ENCODE data around the gene RPLP2.

Gene RPLP2

DNA sequence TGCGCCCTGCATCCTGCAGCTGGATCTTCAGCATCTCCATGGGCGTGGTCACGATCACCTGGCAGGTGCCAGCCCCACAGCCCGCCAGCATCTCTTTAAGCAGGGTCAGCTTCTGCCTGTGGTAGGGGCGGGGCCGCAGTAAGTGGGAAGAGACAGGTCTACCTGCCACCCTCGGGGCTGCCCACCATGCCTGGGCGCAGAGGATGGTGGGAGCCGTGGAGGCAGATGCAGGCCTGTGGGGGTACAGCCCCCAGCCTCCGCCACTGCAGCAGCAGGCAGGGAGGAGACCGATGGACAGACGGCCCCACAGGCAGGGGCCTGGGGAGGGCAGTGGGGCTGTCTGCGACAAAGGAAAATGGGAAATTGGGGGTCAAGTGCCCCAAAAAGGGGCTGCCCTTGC lies 16.9 kb upstream of the RPLP2 start:
- DNase-seq = no peak

DNA sequence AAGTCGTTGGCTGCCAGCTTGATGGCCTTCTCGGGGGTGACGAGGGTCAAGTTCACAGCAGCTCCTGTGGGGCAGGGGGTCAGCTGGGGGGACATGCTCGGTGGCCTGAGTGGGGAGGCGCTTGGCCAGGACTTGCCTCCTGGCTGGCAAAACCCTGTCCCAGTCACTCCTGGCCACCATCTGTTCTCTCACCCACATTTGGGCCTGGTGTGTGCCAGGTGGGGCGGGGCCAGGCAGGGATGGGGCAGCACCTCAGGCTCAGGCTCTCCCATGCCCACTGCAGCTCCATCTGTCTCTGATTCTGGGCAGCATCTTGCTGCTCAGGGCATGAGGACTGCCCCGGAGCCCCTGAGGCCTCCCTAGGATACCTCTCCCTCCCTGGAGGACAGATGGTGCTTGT lies 16.2 kb upstream of the RPLP2 start:
- DNase-seq = no peak

DNA sequence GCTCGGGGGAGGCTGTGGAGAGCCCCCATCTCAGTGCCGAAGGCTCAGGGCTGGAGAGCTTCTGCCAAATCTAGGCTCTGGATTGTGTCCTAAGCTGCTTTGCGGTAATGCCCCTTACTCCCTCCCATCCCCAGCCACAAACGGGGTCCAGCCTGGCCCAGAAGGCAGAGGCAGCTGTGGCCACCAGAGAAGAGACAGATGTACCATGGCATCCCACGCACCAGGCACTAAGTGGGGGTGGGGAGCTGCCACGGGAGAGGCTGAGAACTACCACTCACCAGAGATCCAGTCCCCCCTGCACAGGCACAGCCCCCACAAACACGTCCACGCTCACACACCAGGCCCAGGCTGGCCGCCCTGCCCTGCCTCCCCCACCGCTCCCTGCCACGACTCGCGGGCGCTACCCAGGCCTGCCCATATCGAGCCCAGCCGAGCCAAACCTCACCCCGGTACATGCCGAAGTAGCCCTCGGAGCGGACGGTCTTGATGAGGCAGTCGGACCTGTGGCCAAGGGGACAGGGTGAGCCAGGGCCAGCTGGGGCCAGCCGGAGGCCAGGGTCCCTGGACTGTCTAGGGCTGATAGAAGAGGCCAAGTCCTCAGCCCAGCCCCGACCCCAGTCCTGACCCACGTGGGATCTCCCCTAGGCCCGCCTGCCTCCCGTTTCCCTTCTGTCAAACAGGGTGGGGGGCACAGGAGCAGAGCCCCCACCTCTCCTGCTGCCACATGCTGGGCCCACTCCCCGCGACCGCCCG lies 15.6 kb upstream of the RPLP2 start:
- no peak for DNase-seq

DNA sequence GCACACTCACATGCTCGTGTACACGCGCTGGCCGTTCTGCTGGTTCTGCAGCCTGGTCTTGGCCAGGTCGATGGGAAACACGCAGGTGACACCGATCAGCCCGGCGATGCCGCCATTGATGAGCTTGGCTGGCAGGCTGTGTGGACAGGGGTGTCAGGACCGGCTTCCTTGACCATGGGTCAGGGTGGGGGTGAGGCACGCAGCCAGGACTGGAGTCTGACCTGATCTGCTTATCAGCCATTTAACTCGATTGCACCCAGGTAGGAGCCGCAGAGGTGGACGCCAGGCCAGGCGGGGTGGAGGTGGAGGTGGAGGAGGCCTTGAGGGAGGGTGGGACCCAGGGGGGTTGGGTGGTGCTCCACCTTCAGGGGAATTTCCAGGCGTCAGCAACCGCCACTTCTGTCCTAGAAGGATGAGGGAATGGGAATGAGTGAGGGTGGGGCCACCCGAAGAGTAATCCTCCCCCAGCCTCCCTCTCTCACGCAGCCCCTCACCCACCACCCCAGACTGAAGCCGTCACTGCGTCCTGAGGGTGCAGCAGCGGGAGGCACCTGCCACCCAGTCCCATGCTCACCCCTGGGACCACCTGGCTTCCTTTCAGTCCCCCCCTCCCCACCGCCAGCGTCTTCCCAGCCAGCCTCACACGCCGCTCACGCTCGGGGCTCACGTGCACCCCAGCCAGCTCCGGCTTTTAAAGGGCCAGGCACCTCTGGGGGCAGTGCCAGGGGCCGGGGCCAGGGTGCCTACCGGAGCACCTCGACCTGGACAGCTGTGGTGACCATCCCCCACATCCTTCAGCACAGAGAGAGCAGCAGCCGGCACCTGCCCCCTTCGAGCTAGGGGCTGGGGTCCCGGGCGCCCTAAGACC lies 14.8 kb upstream of the RPLP2 start:
- DNase-seq = no peak

DNA sequence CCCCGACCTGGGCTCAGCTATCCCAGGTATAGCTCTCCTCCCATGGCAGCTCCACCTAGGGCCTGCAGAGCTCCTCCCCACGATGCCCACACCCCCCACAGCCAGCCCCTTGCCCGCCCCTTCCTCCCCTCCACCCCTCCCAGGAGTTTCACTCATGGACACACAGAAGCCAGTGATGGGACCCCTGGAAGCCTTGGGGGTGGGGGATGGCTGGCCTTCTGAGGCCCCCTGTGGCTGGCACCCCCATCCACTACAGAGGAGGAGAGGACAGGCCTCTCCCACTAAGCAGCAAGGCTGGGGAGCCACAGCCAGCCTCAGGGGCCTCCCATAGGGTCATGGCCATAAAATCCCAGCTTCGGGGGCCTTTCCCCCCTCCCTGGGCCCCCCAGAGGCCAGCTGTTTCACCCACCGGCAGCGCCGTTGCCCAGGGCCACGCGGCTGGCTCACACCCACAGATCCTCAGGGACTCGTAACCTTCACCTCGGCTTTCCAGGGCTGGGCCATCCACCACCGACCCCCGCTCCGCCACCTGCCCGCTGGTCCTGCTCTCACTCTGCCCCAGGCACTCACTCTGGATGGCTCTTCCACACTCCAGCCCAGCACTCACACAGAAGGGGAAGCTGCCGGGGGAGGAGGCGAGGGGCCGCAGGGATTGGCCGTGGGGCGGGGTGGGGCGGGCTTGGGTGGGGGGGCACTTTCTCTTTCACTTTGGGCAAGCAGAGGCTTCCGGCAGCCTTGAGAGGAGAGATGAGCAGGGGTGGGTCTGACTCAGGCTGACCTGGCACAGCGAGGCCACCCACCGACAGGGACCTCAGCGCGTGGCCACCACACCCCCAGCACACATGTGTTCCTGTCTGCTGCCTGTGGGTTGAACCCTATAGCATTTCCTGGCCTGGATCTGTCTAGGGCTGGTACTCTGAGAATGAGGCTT lies 13.9 kb upstream of the RPLP2 start:
- DNase-seq = peak; percentile 82

DNA sequence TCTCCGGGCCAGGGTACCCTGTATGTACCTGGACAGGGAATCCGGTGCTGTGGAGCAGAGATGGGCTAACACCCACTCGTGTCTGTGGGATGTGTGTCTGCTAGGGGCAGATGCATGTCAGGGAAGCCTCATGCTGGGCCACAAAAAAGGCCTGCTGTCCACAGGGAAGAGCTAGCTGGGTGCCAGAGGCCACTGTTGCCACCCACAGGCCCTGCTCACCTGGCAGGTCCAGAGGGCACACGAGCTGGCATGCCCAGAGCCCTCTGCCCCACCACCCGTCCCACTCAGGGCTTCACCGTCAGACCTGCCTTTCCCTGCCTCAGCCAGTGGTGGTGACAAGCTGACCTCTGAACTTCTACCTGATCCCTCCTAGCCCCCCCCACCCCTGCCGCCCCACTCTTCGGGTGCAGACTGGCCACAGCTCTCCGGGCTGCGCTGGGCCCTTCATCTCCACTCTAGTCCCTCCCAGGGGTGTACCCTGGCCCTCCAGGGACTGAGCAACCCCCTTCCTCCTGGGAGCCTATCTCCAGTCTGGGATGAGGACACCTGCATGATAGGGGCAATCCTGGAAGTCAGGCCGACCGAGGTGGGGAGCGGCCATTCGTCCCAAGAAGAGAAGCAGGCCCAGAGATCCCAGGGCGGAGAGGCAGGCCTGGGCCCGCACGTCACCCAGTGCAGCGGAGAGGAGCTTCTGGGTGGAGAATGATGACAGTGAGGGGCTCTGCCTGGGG lies 13.0 kb upstream of the RPLP2 start:
- no peak for DNase-seq

DNA sequence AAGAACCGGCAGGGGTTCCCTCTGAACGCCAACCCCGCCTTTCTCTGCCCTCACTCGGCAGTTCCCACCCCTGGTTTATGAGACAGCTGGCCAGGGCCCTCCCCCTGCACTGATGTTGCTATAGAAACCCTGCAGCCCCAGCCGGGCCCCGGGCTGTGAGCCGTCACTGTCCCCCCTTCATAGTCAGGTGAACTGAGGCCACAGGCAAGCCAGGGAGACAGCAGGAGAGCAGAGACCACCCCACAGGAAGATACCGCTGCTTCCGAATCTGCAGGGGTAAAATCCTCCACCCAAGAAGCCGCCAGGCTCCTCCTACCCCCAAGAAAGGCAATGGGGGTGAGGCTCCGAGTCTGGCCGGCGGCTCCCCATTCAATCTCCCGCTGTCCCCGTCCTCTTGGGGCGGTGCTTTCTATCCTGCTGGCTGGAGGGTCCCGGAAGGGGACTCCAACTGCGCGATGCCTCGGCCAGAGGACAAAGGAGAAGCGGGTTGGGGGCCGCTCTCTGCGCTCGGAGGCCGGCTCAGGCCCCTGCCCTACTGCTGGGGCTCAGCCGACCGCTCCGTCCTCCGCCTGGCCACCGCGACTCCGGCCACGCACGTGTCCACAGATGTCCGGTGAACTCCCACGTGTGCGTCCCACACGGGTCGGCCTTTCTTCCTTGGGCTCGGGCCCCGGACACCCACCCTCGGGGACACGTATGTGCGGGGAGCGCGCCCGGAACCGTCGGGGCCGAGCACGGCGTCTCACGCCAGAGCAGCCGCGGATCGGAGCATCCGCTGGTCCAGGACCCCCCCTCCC lies 12.3 kb upstream of the RPLP2 start:
- DNase-seq = peak; percentile 88

DNA sequence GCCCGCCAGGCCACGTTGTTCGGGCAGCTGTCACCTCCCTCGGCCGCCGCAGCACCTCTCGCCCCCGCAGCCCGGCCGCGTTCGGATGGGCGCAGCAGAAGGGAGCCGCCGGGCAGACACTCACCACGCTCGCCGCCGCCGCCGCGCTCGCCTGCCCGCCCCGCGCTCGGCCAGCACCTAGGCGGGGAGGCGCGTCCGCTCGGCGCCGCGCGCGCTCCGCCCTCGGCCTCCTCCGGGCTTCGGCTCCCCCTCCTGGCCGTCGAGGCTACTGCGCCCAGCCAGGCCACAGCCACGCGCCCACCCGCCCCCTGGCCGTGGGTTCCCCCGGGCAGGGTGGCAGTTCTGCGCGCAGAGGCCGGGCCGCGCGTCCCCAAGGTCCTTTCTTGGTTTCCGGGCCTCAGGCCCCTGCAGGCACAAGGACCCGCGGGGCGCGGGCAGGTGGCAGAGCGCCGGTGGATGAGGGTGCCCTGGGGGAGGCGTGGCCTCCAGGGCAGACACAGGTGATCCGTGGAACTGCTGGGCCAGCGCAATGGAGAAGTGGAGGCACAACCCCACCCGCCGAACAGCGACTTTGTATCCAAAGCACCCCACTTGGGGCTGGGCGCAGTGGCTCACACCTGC lies 11.6 kb upstream of the RPLP2 start, which contains the start of gene SLC25A22:
Gene SLC25A22 (minus strand): TSS at position 189 of the 621 bp plus-strand sequence. CDS start 3,275 bp downstream, outside the sequence.
- peak; percentile 85 for DNase-seq

DNA sequence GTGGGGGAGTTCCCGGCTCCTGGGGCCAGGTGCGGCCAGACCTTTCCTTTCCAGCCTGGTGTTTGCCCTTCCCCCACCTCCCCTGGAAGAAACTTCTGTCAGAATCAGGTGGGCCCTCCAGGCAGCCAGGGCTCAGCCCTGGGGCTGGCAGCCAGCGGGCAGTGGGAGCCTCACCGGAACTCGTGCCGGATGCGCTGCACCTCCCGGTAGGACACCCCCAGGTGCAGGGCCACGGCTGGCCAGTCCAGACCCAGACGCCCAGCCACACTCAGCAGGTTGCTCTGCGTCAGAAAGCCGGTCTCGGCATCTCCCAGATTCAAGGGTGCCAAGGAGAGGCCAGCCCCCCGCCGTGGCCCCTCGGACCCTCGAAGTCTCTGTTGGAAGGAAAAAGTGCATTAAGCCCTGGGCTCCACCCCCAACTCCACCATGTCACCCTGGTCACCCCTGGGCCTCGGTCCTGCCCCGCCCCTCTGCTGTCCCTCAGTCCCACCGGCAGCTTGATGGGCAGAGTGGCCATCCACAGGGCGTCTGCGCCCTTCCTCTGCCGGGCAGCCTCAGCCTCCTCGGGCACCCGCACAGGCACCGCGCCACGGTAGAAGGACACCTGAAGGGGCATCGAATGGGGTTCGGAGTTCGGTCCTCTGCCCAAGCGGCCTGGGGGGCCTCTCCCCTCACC lies 10.0 kb upstream of the RPLP2 start:
- DNase-seq = no peak

DNA sequence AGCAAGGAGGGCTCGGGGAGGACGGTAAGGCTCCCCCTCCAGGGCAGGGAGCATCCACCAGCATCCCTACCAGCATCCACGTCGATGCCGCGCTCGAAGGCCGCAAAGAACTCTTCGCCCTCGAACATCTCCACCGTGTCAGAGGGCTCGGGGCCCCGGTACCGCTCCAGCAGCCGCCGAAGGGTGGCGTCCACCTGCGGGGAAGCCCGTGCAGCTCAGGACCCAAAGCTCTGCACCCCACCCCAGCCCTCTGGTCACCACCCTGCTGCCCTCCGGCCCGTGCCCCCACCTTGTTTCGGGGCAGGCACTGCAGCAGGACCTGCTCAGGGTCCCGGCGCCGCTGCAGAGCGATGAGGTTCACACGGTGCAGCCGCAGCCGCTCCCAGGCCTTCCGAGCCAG lies 9.3 kb upstream of the RPLP2 start:
- no peak for DNase-seq

DNA sequence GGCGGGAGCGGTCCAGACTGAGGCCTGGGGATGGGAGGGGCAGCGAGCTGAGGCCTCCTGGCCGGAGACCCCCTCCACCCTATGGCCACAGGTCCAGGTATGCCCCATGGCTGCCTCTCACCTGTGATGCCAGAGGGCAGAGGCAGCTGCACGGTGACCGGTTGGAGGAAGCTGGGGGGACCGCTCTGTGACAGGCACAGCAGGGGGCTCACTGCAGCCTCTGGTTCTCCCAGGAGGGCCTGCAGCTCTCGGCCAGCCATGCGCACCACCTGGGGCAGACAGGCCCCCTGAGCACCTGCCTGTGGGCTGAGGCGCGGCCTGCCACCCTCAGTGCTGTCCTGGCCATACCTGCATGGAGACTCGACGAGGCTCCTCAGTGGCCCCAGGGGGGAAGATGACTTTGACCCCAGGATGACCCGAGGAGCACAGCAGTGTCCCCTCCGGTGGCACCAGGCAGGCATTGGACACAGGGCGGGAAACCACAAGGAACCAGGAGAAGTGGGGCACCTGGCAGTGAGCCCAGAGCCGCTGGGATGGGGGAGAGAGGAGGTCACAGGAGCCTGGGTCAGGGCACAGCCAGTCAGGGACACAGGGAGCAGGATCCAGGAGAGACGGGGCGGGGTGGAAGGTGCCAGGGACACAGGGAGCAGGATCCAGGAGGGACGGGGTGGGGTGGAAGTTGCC lies 8.5 kb upstream of the RPLP2 start:
- DNase-seq = no peak

DNA sequence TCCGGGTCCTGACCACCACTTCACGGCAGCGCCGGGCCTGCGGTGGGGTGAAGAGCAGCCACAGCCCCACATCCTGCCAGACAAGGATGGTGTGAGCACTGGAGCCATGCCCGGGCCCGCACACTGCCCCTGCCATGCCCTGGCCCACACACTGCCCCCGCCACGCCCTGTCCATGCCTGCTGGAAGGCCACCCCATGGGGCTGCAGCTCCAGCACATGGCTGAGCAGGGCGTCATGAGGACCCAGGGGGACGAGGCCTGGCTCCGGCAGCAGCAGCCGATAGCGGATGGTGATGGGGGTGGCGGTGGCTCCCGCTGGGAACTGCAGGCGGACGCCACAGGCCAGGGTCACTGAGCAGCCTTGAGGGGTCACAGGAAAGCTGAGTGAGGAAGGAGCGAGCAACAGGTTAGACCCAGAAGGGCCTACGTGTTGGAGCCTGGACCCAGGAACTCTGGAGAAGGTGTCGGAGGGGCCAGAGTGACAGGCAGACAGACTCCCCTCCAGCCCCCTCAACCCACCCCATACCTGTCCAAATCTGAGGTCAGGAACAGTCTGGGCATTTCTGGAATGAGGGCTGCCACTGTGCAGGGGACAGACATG lies 7.6 kb upstream of the RPLP2 start:
- no peak for DNase-seq

DNA sequence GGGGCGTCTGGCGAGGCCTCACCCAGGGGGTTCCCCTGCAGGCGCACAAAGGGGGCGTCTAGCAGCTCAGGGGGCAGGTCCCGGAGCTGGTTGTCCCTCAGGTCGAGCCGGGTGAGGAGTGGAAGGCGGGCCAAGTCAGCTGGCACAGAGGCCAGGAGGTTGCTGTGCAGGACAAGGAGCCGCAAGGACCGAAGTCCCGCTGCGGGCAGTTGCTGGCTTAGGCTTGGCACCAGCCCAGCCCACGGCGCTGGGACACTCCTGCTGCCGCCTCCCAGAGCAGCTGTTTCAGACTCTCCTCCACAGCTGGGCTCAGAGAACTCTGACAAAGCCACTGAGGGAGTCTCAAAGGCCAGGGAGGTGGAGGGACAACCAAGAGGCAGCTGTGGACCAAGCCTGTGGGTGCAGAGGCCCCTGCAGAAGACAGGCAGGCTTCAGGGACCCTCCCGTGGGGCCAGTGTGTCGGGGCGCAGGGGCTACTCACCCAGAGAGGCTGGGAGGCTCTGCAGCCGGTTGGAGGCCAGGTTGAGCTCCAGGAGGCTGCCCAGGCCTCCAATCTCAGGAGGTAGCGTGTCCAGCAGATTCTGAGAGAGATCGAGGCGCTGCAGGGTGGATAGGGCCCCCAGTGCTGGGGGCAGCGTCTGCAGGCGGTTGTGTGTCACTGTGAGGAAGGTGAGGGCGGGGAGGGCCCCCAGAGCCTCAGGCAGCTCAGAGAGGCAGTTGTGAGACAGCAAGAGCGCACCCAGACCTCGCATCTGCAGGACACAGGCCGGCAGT lies 6.9 kb upstream of the RPLP2 start:
- no peak for DNase-seq

DNA sequence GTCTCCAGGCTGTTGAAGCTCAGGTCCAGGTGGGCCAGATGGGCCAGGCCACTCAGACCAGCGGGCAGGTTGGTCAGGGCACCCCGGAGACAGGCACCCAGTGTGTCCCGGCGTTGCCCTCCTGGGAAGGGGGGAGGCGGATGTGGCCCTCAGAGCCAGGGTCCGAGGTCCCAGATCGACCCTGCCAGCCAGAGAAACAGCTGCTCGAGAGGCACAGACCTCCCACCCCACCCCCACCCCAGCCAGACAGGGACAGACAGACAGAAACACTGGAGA lies 6.4 kb upstream of the RPLP2 start:
- DNase-seq = no peak

DNA sequence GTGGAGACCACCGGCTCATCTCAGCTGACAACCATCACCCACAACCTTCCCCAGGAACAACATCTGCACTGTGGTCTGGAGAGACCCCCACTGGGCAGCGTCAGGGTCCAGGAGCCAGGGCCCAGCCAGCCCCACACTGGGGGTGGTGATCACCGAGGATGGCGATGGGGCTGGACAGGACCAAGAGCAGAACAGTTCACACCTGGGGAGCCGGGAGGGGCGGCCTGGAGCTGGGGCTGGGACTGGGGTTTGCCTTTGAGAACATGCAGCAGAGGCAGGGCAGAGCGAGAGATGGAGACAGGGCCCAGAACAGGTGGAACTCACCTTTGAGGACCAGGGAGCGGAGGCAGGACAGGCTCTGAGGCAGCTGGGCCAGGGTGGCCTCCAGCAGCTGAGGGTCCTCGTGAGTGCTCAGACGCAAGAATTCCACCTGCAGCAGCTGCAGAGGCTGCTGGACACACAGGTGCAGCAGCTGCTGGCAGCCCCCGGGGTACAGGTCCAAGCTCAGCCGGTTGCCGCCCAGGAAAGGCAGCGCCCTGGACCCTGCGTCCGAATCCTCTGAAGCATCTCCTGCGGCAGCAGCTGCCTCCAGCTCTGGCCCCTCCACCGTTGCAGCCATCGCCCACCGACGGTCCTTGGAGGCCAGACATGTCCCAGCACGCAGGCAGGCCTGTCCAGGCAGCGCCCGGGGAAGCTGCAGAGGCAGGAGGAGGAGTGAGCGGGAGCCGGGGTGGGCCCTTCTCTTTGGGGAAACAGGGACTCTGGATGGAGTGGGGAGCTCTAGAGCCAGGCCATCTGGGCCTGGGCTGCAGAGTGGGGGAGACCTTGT lies 5.8 kb upstream of the RPLP2 start:
- DNase-seq = no peak

DNA sequence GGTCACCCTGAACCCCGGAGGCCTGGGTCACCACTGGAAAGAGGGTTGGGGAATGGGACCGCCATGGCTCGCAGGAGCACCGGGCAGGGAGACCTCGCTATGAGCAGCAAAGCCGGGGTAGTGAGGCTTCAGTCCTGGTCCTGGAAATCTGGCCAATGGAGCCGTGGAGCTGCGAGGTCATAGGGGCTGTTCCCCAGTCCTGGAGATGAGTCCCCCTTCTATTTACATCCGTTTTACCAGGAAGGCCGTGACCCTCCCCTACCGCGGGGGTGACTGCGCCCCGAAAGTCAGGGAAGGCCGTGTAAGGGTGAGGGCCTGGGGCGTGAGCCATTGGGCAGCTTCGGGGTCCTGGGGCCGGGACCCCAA lies 5.2 kb upstream of the RPLP2 start:
- DNase-seq = no peak

DNA sequence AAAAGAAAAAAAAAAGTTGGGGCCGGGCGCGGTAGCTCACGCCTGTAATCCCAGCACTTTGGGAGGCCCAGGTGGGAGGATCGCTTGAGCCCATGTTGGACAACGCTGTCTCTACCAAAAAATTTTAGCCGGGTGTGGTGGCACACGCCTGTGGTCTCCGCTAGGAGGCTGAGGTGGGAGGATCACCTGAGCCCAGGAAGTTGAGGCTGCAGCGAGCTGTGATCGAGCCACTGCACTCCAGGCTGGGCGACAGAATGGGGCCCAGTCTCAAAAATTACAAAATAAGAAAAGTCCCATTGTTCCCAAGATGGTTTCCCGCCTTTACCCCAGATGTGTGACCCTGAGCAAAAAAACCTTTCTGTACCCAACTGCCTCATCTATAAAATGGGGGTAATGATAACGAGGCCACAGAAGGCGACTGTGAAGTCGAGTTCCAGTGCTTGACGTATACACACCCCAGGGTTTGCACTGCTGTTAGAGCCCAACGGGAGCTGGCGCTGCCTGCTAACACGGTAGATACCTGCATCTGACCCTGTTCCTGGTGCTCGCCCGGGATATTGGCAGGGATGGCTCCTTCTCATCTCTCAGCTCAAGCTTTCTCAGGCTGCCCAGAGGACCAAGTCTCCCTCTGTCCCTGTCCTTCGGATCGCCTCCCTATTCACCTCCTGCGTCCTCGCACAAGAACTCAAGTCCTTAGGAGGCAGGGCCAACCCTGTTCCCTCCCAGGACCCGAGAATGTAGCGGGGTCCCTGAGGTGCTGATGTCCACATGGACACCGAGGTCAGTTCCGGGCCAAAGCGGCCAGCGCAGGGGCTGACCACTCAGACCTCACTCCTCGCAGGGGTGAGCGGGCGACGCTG lies 1.1 kb upstream of the RPLP2 start:
- peak; percentile 67 for DNase-seq
